Islet of Langerhans (tissue), 1 donor: ENCODE results near the gene MARCHF3.
"Not testable (repeated sequence)": the region's sequence is repeated elsewhere in the genome, so short reads cannot be mapped to it uniquely, and the experiment has no call there.

Source experiments
- FAIRE-seq: peaks from one replicate; lab custom pipeline; 2011; peaks lifted over from hg19 to GRCh38; lab: Jason Lieb, UNC

Gene MARCHF3

DNA sequence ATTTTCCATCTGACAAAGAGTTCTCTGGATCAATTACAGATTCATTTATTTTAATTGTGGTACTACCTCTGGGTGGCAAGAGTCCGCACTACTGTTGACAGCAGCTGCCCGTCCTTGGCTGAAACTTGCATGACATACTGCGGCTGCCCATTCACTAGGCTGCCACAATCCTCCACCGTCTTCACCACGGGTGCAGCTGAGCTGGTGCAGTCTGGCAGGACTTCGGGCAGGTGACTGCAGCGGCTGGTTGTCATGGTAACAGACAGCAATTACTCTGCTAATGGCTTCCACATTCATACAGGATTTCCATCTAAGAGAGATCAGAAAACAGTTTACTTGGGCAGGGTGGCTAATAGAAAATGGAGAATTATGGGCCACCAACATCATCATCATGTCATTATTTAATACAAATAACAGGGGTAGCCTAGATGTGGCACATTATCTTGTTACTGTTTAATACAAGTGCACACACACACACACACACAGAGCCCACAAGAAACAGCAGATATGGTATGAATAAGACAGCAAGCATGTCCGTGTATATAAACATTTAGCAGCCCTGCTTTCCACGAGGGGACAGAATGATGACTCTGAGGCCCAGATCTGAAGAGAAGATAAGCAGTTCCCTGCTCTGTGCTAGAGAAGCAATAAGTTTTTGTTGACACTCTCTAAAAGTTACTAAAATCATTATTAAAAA lies 112.3 kb downstream of the MARCHF3 start:
- FAIRE-seq = no peak

DNA sequence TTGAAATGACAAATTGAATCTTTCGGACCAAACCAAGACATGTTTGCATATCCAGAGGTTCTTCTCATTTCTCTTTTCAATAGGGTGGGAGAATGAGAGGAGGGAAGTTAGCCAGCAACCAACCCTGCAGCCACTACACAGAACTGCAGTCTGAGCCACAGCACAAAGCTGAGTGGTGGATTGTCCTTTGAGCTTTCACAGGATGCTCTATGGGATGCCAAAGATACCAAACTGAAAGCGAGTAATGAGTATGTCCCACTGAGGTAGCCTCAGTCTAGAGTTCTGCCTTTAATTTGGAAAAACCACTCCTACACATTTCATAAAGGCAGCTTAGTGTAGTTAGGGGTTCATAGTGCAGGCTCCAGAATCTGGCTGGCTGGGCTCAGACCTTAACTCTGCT lies 114.9 kb downstream of the MARCHF3 start:
- no peak for FAIRE-seq

DNA sequence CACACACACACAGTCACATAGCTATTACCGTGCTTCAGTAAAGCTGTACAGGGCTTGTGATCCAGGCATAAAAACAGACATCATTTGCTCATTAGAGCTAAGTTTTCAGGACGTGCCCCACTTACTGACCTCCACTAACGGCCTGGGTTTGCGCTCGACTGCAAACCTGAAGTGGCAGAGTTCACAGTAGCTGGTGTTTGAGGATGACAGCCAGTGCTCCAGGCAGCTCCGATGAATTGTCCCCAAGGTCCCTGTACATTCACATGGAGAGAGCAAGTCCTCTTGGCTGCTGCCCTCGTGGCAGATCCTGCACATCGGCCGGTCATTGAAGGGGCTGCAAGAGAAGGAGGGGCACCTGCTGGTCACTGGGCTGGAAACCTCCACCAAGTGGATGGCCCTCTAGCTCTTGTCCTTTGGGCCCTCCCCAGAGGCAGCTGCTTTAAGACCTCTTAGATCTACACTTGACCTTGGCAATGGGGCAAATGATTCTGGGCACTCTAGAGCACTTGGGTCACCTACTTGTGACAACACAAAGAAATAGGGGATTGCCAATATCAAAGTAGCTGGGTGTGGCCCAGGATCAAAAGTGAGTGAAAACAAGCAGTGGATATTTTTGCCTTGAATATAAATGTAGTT lies 115.4 kb downstream of the MARCHF3 start:
- no peak for FAIRE-seq

DNA sequence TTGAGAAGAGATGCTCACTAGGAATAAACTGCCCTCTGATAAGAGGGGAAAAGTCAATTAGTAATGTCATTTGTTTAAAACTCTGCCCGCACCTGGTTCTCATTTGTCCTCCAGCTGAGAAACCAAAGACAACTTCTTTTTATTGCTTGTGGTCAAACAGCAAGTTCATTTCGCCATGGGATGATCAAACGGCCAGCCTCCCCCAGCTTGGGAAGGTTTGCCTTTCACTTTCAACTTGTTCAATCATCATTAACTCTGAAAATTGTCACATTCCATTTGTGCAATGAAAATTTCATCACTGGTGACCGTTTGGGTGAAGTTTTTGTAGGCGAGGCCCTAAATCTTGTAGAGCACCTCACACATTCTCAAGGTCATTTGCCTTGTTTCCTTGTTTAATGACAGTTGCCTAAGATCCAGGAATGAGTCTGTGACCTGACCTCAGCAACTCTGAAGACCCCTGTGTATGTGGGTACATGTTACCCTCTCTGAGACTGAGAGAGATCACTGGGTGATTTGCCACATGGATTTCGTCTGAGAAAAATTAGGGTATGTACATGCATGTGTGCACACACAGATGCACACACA lies 117.7 kb downstream of the MARCHF3 start:
- FAIRE-seq = no peak

DNA sequence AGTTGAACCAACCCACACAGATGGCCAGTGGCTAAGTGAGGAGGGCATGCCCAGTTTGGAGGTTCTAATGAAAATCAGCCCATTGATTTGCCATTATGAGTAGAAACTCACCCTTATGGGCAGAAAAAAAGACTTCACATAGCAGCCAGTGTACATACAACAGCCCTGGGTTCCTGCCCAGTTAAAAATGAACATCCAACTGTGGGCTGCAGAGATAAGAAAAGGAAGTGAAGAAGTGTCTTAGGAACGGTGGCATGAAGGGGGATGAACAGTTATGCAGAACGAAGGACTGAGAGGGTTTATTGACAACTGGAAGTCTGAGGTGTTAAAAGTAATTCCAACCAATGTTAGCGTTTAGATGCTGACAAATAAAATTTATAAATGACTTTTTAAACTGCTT lies 118.4 kb downstream of the MARCHF3 start:
- no peak for FAIRE-seq

DNA sequence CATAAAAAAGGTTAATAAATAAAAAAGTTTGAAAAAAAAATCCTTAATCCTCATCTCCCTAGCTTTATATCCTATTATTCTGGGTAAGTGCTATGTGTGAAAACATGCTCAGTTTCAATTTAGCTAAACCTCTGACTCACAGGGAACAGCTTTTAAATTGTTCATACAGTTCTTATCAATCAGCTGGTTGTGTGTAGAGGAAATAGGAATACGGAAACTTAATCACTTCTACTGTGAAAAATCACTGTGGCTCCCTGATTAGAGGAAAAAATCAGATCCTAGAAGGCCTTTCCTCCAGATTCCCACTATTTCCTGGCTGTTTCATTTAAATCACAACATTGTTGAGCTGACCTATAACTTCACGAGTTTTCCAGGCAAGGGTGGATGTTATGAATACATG lies 120.5 kb downstream of the MARCHF3 start:
- no peak for FAIRE-seq

DNA sequence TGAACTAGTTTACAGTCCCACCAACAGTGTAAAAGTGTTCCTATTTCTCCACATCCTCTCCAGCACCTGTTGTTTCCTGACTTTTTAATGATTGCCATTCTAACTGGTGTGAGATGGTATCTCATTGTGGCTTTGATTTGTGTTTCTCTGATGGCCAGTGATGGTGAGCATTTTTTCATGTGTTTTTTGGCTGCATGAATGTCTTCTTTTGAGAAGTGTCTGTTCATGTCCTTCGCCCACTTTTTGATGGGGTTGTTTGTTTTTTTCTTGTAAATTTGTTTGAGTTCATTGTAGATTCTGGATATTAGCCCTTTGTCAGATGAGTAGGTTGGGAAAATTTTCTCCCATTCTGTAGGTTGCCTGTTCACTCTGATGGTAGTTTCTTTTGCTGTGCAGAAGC lies 126.0 kb downstream of the MARCHF3 start:
- FAIRE-seq = not testable (repeated sequence)

DNA sequence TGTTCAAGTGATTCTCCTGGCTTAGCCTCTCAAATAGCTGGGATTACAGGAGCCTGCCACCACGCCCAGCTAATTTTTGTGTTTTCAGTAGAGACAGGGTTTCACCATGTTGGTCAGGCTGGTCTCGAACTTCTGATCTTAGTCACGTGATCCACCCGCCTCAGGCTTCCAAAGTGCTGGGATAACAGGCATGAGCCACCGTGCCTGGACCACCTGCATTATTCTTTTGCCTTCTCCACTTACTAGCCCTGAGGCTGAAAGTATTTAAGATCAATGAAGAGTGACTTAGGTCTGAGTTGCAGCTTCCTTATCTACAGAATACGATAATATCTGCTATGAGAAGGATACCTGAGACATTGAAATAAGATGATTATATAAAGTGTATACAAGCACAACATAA lies 129.6 kb downstream of the MARCHF3 start:
- FAIRE-seq = no peak

DNA sequence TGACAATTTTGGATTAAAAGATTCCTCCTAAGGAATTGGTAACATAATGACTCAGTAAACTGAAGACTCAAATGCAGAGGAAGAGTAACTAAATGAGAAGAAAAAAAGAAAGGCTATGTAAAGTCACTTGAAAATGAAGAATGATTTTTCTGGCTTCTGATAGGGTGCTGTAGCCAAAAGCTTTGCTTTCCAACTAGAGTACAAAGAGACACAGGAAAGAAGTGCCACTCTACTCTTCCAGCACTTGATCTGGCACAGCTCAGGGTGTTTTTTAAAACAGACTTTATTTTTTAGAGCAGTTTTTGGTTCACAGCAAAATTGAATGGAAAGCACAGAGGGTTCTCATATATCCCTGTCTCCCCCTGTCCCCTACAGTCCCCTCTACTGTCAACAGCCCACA lies 130.9 kb downstream of the MARCHF3 start:
- FAIRE-seq = no peak

DNA sequence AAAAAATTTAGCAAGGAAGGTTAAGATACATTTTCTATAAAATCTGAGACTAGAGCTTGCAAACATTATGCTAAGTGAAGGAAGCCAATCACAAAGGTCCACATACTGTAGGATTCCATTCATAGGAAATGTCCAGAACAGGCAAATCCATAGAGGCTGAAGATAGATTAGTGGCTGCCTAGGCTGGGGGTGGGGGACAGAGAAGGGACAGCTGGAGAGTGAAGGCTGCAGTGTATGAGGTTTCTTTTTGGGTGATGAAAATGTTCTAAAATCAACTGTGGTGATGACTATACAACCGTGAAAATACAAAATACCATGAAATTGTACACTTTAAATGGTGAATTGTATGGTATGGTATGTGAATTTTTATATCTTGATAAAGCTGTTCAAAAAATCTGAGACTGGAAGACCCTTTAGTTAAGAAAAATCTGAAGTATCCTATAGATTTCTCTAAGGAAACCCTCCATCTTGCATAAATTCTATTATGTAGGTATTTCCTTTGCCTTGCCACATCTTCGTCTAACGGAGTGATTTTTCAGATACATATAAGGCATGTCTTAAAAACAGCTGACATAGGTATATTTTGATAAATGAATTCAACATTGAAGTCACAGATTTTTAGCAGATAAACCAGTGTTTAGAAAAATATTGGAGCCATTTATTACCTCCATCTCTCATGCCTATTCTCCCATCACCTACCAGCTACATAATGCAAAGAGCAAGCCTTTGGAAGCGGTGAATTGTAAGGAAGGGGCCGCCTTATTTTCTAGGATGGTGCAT lies 132.3 kb downstream of the MARCHF3 start:
- FAIRE-seq = no peak

DNA sequence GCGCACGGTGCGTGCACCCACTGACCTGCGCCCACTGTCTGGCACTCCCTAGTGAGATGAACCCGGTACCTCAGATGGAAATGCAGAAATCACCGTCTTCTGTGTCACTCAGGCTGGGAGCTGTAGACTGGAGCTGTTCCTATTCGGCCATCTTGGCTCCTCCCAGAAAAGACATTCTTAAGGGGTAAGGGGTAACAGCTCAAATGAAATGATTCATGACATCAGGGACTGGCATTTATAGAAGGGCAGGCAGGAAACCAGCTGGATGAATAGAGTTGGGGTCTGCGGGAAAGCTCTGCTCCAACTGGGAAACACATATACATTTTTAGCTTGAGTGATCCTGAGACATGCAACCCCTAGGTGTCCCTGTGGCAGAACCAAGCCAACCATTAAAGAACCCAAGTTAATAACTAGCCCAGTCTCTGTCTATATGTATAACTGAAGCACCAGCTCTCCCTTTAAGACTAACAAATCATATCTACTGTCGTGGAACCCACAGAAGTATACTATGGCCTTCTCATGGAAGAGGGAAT lies 134.1 kb downstream of the MARCHF3 start:
- no peak for FAIRE-seq

DNA sequence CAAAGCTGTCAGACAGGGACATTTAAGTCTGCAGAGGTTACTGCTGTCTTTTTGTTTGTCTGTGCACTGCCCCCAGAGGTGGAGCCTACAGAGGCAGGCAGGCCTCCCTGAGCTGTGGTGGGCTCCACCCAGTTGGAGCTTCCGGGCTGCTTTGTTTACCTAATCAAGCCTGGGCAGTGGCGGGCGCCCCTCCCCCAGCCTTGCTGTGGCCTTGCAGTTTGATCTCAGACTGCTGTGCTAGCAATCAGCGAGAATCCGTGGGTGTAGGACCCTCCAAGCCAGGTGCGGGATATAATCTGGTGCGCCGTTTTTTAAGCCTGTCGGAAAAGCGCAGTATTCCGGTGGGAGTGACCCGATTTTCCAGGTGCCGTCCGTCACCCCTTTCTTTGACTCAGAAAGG lies 134.6 kb downstream of the MARCHF3 start:
- FAIRE-seq = not testable (repeated sequence)

DNA sequence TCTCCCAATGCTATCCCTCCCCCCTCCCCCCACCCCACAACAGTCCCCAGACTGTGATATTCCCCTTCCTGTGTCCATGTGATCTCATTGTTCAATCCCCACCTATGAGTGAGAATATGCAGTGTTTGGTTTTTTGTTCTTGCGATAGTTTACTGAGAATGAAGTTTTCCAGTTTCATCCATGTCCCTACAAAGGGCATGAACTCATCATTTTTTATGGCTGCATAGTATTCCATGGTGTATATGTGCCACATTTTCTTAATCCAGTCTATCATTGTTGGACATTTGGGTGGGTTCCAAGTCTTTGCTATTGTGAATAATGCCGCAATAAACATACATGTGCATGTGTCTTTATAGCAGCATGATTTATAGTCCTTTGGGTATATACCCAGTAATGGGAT lies 139.9 kb downstream of the MARCHF3 start:
- FAIRE-seq = not testable (repeated sequence)

DNA sequence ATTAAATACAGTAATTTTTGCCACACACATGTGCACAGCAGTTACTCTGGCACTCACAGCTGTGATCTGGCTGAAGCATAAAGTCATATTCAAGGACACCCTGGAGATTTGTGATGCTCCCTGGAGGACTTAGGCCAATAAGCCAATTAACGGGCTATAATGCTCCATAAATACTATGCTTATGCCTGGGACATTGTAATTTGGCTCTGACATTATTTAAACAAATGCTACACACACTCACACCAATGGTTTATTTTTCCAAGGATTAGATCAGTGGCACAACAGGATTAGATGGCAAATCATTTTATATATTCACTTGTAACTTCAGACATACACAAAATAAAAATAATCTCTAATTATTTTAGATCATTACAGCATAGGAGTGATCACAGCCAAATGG lies 142.2 kb downstream of the MARCHF3 start:
- FAIRE-seq = no peak

DNA sequence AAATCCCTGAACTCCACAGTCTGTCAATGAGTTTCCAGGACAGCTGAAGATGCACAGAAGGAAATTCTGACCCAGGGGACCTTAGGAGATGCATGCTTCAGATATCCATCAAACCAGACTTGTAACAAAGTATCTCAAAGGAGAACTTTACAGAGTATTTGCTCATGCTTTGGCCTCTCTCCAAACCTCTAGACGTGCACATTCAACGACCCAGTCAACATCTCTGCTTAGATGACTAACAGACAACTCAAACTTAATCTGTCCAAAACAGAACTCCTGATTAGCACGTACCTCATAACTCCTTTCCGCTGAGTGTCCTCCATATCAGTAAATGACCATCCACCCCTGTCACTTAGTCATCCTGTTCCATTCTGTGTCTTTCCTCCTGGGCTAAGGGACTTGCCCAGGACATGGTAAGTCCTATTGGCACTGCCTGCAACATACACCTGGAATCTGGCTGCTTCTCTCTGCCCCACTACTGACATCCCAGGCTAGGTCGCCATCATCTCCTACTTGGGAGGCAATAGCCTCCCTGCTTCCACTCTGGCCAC lies 146.0 kb downstream of the MARCHF3 start:
- FAIRE-seq = no peak

DNA sequence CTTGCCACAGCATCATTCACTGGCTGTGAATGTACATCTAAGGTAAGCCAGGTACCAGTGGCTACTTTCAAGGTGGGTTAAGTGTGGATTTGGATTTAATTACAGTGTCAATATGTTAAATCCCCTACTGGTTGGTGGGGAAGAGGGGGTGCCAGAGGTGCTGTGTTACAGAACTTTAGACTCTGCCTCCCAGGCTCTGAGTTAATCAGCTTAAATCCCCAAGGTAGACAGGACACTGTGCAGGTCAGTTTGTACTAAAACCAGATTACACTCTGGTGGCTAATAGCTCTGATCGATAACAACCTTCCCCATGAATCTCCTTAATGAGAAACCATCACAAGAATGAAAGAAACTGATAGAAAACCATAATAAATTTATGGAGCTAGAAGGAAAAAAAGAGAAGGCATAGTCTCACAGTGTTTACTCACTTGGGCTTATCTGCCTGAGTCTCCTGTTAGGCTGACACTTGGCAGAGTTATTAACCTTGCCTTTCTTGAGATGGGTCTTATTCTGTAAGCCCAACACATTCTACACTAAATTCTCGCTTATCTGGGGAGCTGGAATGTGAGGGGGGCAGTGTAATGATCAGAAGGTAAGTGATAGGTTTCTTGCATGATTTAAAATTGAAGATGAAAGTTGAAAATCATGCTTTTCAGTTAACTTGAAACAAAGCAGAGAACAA lies 146.7 kb downstream of the MARCHF3 start:
- no peak for FAIRE-seq

DNA sequence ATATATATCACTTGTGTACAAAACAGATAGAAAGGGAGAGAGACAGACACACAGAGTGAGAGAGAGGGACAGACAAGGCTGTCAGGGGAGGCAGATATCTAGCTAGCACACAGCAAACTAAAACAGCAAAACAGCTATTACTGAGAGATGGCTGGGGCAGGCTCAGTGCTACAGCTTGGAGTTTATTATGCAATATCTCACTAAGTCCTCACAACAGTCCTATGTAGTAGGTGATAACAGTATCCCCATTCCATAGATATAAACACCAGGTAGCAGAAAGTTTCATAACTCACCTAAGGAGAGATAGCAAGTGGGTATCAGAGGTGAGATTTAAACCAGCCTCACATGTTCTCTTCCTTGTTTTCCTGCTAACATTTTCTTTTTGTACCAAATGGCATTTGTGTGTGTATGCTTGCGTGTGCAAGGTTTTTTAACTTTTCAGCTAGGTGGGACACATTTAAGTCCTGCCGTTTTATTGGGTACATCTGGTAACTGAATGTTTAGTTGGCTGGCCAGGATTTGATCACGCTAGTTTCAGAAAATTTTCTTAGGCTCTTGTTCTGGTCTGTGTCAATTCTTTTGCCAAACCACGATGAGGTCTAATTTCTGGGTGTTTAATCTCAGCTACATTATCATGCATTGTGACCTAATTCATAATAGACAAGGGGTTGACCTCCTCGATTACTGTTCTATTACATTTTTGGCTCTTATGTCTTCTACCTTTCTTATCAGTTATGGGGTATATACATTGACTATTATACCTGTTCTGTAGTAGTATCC lies 148.3 kb downstream of the MARCHF3 start:
- FAIRE-seq = no peak

DNA sequence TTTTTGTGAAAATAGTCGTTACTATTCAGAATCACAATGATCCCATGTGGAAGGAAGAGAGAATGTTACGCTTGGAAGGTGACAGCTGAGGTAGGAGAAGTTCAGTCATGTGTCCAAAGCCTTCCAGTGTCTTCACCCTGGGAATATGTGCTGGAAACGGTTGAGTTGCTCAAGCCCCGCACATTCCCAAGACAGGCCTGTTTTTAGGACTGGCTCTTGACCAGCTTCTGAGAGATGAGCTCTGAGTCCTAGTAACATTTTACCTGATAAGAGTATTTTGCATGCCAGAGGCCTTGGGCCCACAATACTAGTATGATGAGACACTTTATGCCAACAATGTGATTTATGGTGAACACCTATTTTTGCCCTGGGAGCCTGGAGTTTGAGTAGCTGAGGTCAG lies 151.7 kb downstream of the MARCHF3 start:
- FAIRE-seq = no peak

DNA sequence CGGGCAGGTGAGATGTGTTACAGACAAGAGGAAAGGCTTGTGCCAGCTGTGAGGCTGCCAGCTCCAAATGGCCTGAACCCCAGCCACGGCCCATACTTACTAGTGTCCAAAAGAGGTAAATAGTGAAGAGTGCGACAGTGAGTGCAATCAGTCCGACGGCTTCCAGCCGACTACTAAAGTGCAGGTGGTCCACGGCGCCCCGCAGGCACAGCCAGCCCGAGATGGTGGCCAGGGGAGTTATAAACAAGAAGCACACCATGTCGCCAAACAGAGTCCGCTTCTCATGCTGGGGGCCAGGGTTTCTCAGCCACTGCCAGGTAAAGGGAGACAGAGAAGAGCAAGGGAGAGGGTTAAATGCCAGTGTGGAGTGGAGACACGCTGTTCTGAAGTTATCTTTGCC lies 152.3 kb downstream of the MARCHF3 start:
- FAIRE-seq = no peak

DNA sequence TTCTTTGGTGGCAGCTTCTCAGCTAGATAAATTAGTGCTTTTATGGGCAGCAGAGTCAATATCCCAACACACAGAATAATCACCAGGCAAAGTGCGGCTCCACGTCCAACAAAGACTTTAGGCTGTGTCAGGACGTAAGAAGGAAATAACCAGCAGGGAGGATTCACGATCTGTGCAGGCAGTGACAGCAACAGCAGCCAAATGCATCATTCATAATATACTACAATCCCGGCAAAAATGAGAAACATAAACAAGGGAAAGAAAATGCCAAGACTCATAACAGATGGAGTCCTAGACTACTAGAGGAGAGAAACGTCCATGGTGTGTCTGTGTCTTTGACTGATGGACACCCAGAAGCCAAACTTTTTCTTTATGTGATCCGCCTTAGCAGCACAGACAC lies 152.8 kb downstream of the MARCHF3 start:
- no peak for FAIRE-seq

DNA sequence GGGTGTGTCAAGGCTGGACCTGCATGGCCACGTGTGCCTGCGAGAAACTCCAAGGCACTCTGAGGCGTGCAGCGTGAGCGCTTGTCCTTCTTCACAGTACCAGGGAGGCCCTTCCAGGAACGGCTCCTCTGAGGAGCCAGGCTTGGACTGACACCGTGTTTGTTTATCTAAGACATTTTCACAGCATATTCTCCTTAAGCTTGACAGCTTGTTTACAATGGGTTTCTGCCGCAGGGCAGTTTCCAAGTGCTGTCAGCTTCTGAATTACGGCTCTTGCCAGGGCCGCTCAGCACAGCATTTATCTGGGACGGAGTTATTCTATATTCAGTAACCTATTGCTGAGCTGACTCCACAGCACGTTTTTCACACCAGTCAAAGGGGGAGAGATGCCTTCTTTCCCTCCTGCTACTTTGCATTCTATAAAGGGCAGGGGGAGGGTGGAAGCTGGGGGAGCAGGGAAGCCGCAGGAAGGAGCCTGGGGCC lies 155.0 kb downstream of the MARCHF3 start:
- FAIRE-seq = no peak
